GM23338 (cell line): ENCODE data around the gene KLF7.

Experiments
- CTCF ChIP-seq, 2 experiments: fragments of 200-600 bp in 1 of 2; sonication (generic) in 1 of 2; conservative IDR thresholded peaks; 2 replicates each; pipeline versions ENCODE4 v1.5.1 to v1.6.1; 2016 to 2017; ENCODE audit warnings: antibody characterized with exemption in 2 of 2, low read depth in 2 of 2, mild to moderate bottlenecking in 2 of 2, moderate library complexity in 1 of 2
- REST ChIP-seq: IDR thresholded peaks from one replicate; pipeline ENCODE4 v1.6.1; 2018; ENCODE audit warnings: antibody characterized with exemption; ENCODE audit not compliant: unreplicated experiment

GRCh38 chr2:207184348-207184747 is 18.6 kb upstream of the KLF7 start:
- TF ChIP-seq REST, result no peak
- no peak for TF ChIP-seq CTCF (conservative IDR thresholded peaks at IDR 0.05; ENCODE audit: low read depth in 2 of 2)
